ENCODE measurements around the gene CAPN14. TPM values are rescaled to one million over a fixed set of nuclear protein-coding genes. Genes with fewer than 3 reads are reported as not detected.

Gene CAPN14
- total RNA-seq, 1 donor from 2014 or later = 0.24 TPM

DNA sequence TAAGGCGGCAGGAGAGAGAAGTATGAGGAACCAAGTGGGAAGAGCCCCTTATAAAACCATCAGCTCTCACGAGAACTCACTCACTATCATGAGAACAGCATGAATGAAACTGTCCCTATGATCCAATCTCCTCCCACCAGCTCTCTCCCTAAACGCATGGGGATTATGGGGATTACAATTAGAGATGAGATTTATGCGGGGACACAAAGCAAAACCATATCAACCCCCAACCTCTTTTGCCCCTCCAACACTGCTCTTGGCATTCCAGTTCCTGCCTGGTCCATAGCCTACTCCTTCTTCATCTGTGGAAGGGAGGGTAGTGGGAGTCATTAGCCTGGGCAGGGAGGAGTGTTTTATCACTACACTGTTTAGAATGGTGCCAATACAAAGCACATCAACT is 15.3 kb upstream of the CAPN14 start:
- Mint-ChIP-seq H3K27me3 (ENCODE audit: unreplicated experiment) (peaks cover 33% of the 10 kb centered on the region), H3K9me3 (ENCODE audit: unreplicated experiment) (no peaks in the 10 kb centered on the region), H3K4me1 (ENCODE audit: unreplicated experiment) (peaks cover 26% of the 10 kb centered on the region), H3K4me3 (ENCODE audit: unreplicated experiment) (no peak overlapping the region), H3K36me3 (ENCODE audit: unreplicated experiment) (no peaks in the 10 kb centered on the region), H3K27ac (ENCODE audit: unreplicated experiment) (no peak overlapping the region)
- DNase-seq (ENCODE audit: extremely low spot score, unreplicated experiment) = no peak
- TF ChIP-seq, protein P1, sequence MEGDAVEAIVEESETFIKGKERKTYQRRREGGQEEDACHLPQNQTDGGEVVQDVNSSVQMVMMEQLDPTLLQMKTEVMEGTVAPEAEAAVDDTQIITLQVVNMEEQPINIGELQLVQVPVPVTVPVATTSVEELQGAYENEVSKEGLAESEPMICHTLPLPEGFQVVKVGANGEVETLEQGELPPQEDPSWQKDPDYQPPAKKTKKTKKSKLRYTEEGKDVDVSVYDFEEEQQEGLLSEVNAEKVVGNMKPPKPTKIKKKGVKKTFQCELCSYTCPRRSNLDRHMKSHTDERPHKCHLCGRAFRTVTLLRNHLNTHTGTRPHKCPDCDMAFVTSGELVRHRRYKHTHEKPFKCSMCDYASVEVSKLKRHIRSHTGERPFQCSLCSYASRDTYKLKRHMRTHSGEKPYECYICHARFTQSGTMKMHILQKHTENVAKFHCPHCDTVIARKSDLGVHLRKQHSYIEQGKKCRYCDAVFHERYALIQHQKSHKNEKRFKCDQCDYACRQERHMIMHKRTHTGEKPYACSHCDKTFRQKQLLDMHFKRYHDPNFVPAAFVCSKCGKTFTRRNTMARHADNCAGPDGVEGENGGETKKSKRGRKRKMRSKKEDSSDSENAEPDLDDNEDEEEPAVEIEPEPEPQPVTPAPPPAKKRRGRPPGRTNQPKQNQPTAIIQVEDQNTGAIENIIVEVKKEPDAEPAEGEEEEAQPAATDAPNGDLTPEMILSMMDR (IDR thresholded peaks at IDR 0.05) = no peak

DNA sequence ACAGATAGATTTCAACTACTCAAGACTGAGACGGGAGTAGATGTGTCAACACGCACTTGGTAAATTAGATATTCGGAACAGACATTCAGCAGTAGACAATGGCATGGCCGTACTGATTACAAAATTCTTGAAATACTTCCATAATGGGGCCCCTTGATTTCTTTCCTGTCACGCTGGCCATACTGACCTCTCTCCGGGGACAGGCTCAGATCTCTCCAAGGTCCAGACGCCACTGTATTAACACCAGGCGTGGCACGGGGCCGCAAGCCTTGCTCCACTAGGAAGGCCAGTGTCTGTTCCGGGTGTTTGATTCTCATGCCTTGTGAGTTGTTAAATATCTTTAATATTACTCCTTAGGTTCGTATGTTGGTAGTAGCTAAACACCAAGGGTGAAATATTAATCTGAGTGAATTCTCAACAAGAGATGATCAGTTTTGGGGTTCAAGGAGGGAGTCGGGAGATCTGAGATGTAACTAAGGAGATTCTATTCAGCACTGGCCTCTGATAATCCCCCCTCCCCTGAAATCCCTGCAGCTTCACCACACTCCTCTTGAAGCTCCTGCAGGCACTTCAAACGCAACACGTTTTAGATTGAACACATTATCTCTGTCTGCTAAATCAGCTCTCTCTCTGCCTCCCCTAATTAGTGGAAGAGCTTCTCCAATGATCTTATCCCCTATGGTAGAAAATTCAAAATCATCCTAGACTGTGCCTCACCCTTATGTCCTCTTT is 14.4 kb upstream of the CAPN14 start:
- Mint-ChIP-seq H3K27me3 (ENCODE audit: unreplicated experiment) (peaks cover 42% of the 10 kb centered on the region), H3K4me3 (ENCODE audit: unreplicated experiment) (no peak overlapping the region), H3K27ac (ENCODE audit: unreplicated experiment) (no peak overlapping the region), H3K36me3 (ENCODE audit: unreplicated experiment) (no peaks in the 10 kb centered on the region), H3K9me3 (ENCODE audit: unreplicated experiment) (no peaks in the 10 kb centered on the region), H3K4me1 (ENCODE audit: unreplicated experiment) (peaks cover 24% of the 10 kb centered on the region)
- DNase-seq (ENCODE audit: extremely low spot score, unreplicated experiment) = peak; percentile 32
- TF ChIP-seq, protein P1 (IDR thresholded peaks at IDR 0.05) = no peak

DNA sequence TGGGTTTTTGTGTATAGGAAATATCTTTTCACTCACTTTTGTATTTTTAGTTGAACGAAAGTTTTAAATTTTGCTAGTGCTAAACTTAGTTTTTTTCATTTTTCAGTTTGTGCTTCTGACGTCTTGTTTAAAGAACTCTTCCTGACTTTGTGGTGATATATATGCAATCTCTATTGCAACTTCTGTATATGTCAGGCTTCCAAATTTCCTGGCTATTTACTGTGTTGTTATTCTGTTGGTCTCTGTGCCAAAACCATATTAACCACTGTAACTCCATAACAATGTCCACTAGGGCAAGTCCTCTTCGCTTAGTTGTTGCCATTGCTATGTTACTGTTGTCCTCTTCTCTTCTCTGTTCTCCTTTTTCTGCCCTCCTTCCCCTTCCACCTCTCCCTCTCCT is 13.4 kb upstream of the CAPN14 start:
- H3K27ac Mint-ChIP-seq (ENCODE audit: unreplicated experiment) = no peak overlapping the region
- H3K4me3 Mint-ChIP-seq (ENCODE audit: unreplicated experiment) = no peak overlapping the region
- no peak for DNase-seq (ENCODE audit: extremely low spot score, unreplicated experiment)
- TF ChIP-seq, protein P1 (IDR thresholded peaks at IDR 0.05) = no peak
- H3K4me1 Mint-ChIP-seq (ENCODE audit: unreplicated experiment) = peaks cover 18% of the 10 kb centered on the region
- H3K9me3 Mint-ChIP-seq (ENCODE audit: unreplicated experiment) = no peaks in the 10 kb centered on the region
- no peaks in the 10 kb centered on the region for H3K36me3 Mint-ChIP-seq (ENCODE audit: unreplicated experiment)
- H3K27me3 Mint-ChIP-seq (ENCODE audit: unreplicated experiment) = peaks cover 49% of the 10 kb centered on the region

DNA sequence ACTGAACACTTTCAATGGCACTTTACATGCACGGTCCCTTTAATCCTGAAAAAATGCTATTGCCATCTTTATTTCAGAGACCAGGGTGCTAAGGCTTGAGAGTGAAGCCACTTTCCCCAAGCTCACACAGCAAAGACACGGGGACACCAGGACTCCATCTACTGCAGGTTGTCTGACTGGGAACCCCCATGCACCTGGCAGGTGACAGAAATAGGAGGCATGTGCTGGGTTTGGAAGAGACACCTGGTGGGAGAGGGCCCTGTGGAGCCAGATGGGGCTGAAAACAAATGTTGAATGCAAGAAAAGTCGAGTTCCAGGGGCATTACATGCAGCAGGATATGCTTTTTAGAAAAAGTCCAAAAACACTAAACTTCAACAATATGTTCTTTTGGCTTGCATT is 11.4 kb upstream of the CAPN14 start:
- peaks cover 6% of the 10 kb centered on the region for H3K4me1 Mint-ChIP-seq (ENCODE audit: unreplicated experiment)
- no peak overlapping the region for H3K27ac Mint-ChIP-seq (ENCODE audit: unreplicated experiment)
- H3K27me3 Mint-ChIP-seq (ENCODE audit: unreplicated experiment) = peaks cover 61% of the 10 kb centered on the region
- peak; percentile 36 for DNase-seq (ENCODE audit: extremely low spot score, unreplicated experiment)
- no peak overlapping the region for H3K4me3 Mint-ChIP-seq (ENCODE audit: unreplicated experiment)
- TF ChIP-seq, protein P1 (IDR thresholded peaks at IDR 0.05) = no peak
- no peaks in the 10 kb centered on the region for H3K36me3 Mint-ChIP-seq (ENCODE audit: unreplicated experiment)
- H3K9me3 Mint-ChIP-seq (ENCODE audit: unreplicated experiment) = no peaks in the 10 kb centered on the region

DNA sequence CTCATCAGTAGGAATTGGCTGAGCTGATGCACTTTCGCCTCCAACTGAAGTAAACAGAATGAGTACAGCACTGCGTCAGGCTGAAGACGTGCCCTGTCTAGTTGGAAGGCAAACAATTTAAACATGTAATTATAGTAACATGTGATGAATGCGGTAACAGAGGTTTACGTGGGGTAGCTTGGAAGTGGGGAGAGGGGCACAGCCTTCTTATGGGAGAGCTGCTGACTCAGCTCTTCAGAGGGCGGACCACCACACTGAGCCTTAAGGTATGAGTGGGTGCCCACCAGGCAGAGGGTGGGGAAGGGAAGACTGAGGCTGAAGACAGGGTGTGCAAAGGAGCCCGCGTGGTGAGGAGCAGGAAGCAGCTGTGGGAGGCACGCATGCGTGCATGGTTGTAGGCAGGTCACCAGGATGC is 10.4 kb upstream of the CAPN14 start:
- H3K4me1 Mint-ChIP-seq (ENCODE audit: unreplicated experiment) = no peaks in the 10 kb centered on the region
- TF ChIP-seq, protein P1 (IDR thresholded peaks at IDR 0.05) = no peak
- H3K27me3 Mint-ChIP-seq (ENCODE audit: unreplicated experiment) = peaks cover 71% of the 10 kb centered on the region
- no peaks in the 10 kb centered on the region for H3K36me3 Mint-ChIP-seq (ENCODE audit: unreplicated experiment)
- H3K4me3 Mint-ChIP-seq (ENCODE audit: unreplicated experiment) = no peak overlapping the region
- no peak overlapping the region for H3K27ac Mint-ChIP-seq (ENCODE audit: unreplicated experiment)
- peak; percentile 62 for DNase-seq (ENCODE audit: extremely low spot score, unreplicated experiment)
- no peaks in the 10 kb centered on the region for H3K9me3 Mint-ChIP-seq (ENCODE audit: unreplicated experiment)
